PC-3 (cell line): ENCODE results near the gene PSMC3IP.

ENCODE experiments used
- CTCF ChIP-seq: fragments of 300-600 bp; sonication (generic); conservative IDR thresholded peaks from 2 replicates; pipeline ENCODE4 v1.5.1; 2017; ENCODE audit warnings: antibody characterized with exemption, low read depth, mild to moderate bottlenecking, low read length
- EZH2 ChIP-seq: fragments of 300-600 bp; sonication (generic); IDR thresholded peaks from one replicate; pipeline ENCODE4 v1.6.1; 2017; ENCODE audit warnings: antibody characterized with exemption, mild to moderate bottlenecking, low read length; ENCODE audit not compliant: unreplicated experiment

- no peak for TF ChIP-seq CTCF
- no peak for TF ChIP-seq EZH2
Measured at GRCh38 chr17:42608305-42609181, 31.0 kb upstream of the PSMC3IP start.
